ENCODE measurements around the gene NPHP4.
"Not testable (repeated sequence)": the region's sequence is repeated elsewhere in the genome, so short reads cannot be mapped to it uniquely, and the experiment has no call there.

Gene NPHP4

DNA sequence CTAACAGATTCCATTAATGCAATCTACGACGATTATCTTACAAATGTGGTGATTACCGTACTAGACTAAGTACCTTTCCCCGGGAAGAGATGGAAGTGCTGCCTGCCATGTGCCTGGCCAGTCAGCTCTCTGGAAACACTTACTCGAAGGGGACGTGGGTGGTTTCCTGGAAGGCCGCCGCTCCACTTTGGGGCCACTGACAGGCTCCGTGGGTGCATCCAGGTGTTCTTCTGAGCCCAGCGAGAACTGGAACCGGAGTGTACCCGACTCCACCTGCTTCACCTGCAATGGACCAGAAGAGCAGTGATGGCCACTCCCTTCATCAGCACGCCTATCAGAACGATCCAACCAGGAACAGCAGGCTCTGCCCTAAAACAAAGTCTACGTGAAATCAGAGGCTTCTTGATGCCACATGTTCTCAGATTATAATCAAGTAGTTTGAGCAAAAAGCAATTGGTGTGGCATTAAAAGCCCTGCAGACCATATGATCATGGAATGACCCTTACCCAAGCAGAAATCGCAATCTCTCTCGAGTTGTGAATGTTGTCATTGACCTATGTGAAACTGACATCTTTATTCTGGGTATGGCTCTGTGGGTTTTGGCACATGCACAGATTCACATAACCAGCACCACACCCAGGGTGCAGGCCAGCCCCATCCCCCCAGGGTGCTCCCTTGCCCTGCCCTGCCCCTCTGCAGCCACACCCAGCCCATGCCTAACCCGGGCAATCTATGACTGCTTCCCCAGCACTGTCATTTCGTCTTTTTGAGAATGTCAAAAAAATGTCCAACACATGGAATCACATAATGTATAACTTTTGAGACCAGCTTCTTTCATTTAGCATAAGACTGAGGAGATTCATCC, 64.5 kb downstream of the NPHP4 start:
- no peak overlapping the region for H2BK15ac ChIP-seq (replicated peaks; ENCODE audit: low read depth)
- no peak overlapping the region for H2BK120ac ChIP-seq (ENCODE audit: low read depth, low read length)
- no peak overlapping the region for H3K4me2 ChIP-seq (ENCODE audit: low read length)
- H3K27me3 ChIP-seq (ENCODE audit: insufficient read depth, low read length, poor library complexity): no peaks in the 10 kb centered on the region
- no peak overlapping the region for H3K27ac ChIP-seq (ENCODE audit: low read depth, low read length)
- H3K23ac ChIP-seq (ENCODE audit: low read length): no peak overlapping the region
- WGBS (ENCODE audit: extremely low coverage, insufficient coverage, low lambda C conversion rate): no CpG with 5 or more reads among the region's 19 CpGs
- no peaks in the 10 kb centered on the region for H3K36me3 ChIP-seq (ENCODE audit: control insufficient read depth, insufficient read depth, low read length)
- no peak overlapping the region for H4K5ac ChIP-seq (ENCODE audit: low read length)
- no peaks in the 10 kb centered on the region for H3K79me1 ChIP-seq (ENCODE audit: low read length)
- H2BK5ac ChIP-seq (ENCODE audit: low read length): no peak overlapping the region
- no peak overlapping the region for H2AK5ac ChIP-seq (ENCODE audit: low read length)
- H3K4ac ChIP-seq (ENCODE audit: low read depth, low read length): no peak overlapping the region
- no peak overlapping the region for H3K18ac ChIP-seq (ENCODE audit: low read length)
- no peak overlapping the region for H3K56ac ChIP-seq (ENCODE audit: low read length)
- no peaks in the 10 kb centered on the region for H3K4me1 ChIP-seq (ENCODE audit: control insufficient read depth, low read depth, low read length)
- H3K79me2 ChIP-seq (ENCODE audit: control insufficient read depth, insufficient read depth, low read length): no peaks in the 10 kb centered on the region
- DNase-seq: no peak
- no peak overlapping the region for H3K4me3 ChIP-seq (ENCODE audit: low read length)
- H3K9ac ChIP-seq (ENCODE audit: low read length): no peak overlapping the region
- H4K8ac ChIP-seq (ENCODE audit: low read depth, low read length): no peak overlapping the region

DNA sequence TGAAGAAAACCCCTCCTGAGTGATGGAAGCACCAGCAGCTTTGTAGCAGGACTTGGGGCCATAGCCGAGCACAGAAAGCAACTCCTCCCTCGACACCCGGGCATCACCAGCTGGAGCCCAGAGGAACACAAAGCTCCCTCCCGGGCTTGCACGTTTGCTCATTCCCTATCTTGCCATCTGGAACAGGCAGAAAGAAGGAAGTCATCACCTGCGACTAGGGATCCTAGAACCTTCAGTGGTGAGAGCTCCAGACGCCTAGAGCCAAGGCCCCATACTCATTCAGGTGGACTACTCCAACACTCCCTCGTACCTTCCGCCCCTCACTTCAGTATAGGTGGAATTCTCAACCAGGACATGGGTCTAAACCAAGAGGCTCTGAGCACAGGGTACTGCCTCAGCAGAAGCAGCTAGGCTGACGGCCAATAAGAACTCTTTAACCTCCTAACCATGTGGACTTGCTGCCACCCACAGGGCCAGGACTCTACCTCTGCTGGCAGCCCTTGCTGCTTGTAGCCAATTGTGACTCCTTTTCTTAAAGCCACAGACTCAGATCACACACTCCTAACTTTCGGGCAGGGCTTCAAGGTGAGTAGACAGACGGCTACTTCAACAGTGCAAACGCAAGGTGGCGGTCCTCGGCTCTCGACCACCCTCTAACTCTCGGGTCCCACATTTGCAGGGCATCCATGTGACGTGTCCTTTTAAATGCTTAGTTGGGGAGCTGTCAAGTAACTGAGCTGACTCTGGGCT, 65.4 kb downstream of the NPHP4 start:
- Histone ChIP-seq H3K18ac (ENCODE audit: low read length) (no peak overlapping the region), H3K23ac (ENCODE audit: low read length) (no peak overlapping the region), H2AK5ac (ENCODE audit: low read length) (no peak overlapping the region), H3K9ac (ENCODE audit: low read length) (no peak overlapping the region), H3K27ac (ENCODE audit: low read depth, low read length) (no peak overlapping the region), H4K8ac (ENCODE audit: low read depth, low read length) (no peak overlapping the region), H3K56ac (ENCODE audit: low read length) (no peak overlapping the region), H2BK120ac (ENCODE audit: low read depth, low read length) (no peak overlapping the region), H3K4ac (ENCODE audit: low read depth, low read length) (no peak overlapping the region), H3K4me2 (ENCODE audit: low read length) (no peak overlapping the region), H3K27me3 (ENCODE audit: insufficient read depth, low read length, poor library complexity) (no peaks in the 10 kb centered on the region), H3K36me3 (ENCODE audit: control insufficient read depth, insufficient read depth, low read length) (no peaks in the 10 kb centered on the region), H3K4me3 (ENCODE audit: low read length) (no peak overlapping the region), H4K5ac (ENCODE audit: low read length) (no peak overlapping the region), H3K79me1 (ENCODE audit: low read length) (no peaks in the 10 kb centered on the region), H3K4me1 (ENCODE audit: control insufficient read depth, low read depth, low read length) (no peaks in the 10 kb centered on the region), H2BK5ac (ENCODE audit: low read length) (no peak overlapping the region), H3K79me2 (ENCODE audit: control insufficient read depth, insufficient read depth, low read length) (no peaks in the 10 kb centered on the region), H2BK15ac (replicated peaks; ENCODE audit: low read depth) (no peak overlapping the region)
- WGBS (ENCODE audit: extremely low coverage, insufficient coverage, low lambda C conversion rate): no CpG with 5 or more reads among the region's 18 CpGs
- peak; percentile 18 for DNase-seq

DNA sequence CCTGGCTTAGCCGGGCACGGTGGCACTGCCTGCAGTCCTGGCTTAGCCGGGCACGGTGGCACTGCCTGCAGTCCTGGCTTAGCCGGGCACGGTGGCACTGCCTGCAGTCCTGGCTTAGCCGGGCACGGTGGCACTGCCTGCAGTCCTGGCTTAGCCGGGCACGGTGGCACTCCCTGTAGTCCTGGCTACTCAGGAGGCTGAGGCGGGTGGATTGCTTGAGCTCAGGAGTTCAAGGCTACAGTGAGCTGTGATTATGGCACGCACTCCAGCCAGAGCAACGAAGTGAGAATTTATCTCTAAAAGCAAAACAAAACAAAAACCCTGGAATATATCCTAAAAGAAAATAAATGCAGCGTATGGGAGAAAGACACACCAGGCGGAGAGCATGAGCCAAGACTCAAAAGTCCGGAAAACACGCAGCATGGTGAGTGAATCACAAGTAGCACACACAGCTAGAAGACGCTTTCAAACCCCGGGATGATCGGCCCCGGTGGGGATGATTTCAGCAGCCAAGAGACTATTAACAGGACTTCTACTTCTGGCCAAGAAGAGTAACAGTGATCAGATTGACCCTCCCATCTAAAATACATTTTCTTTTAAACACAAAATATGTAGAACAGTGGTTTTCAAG, 69.4 kb downstream of the NPHP4 start:
- H3K27me3 ChIP-seq (ENCODE audit: insufficient read depth, low read length, poor library complexity); H3K4ac ChIP-seq (ENCODE audit: low read depth, low read length); H2BK5ac ChIP-seq (ENCODE audit: low read length); H3K79me2 ChIP-seq (ENCODE audit: control insufficient read depth, insufficient read depth, low read length); H3K4me1 ChIP-seq (ENCODE audit: control insufficient read depth, low read depth, low read length); DNase-seq; H3K23ac ChIP-seq (ENCODE audit: low read length); H2BK15ac ChIP-seq (replicated peaks; ENCODE audit: low read depth); H3K56ac ChIP-seq (ENCODE audit: low read length); H3K36me3 ChIP-seq (ENCODE audit: control insufficient read depth, insufficient read depth, low read length); H4K5ac ChIP-seq (ENCODE audit: low read length); H3K4me2 ChIP-seq (ENCODE audit: low read length); H3K79me1 ChIP-seq (ENCODE audit: low read length); H4K8ac ChIP-seq (ENCODE audit: low read depth, low read length); H3K4me3 ChIP-seq (ENCODE audit: low read length); H3K18ac ChIP-seq (ENCODE audit: low read length); H3K27ac ChIP-seq (ENCODE audit: low read depth, low read length); H2BK120ac ChIP-seq (ENCODE audit: low read depth, low read length); H3K9ac ChIP-seq (ENCODE audit: low read length); H2AK5ac ChIP-seq (ENCODE audit: low read length): not testable (repeated sequence)
- WGBS (ENCODE audit: extremely low coverage, insufficient coverage, low lambda C conversion rate): no CpG with 5 or more reads among the region's 21 CpGs

DNA sequence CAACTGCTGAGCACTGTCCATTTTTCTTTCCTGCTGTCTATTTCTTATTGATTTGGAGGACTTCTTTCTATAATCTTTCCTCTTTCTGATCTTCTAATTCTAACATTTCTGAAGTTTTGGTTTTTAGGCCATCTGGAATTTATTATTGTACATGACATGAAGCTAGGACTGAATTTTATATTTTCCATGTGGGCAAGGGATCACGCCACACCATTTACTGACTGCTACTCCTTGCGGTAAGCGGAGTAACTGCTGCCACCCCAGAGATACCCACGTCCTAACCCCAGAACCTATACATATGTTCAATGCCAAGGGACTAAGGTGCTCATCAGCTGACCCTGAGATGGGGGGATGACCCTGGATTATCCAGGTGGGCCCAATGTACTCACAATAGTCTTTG, 70.6 kb downstream of the NPHP4 start:
- Histone ChIP-seq H2AK5ac (ENCODE audit: low read length) (no peak overlapping the region), H3K9ac (ENCODE audit: low read length) (no peak overlapping the region), H3K4ac (ENCODE audit: low read depth, low read length) (no peak overlapping the region), H2BK15ac (replicated peaks; ENCODE audit: low read depth) (no peak overlapping the region), H3K27me3 (ENCODE audit: insufficient read depth, low read length, poor library complexity) (no peaks in the 10 kb centered on the region), H3K4me1 (ENCODE audit: control insufficient read depth, low read depth, low read length) (no peaks in the 10 kb centered on the region), H4K8ac (ENCODE audit: low read depth, low read length) (no peak overlapping the region), H3K56ac (ENCODE audit: low read length) (no peak overlapping the region), H3K79me2 (ENCODE audit: control insufficient read depth, insufficient read depth, low read length) (no peaks in the 10 kb centered on the region), H3K4me2 (ENCODE audit: low read length) (no peak overlapping the region), H4K5ac (ENCODE audit: low read length) (no peak overlapping the region), H3K18ac (ENCODE audit: low read length) (no peak overlapping the region), H3K36me3 (ENCODE audit: control insufficient read depth, insufficient read depth, low read length) (no peaks in the 10 kb centered on the region), H2BK5ac (ENCODE audit: low read length) (no peak overlapping the region), H3K79me1 (ENCODE audit: low read length) (no peaks in the 10 kb centered on the region), H2BK120ac (ENCODE audit: low read depth, low read length) (no peak overlapping the region), H3K4me3 (ENCODE audit: low read length) (no peak overlapping the region), H3K27ac (ENCODE audit: low read depth, low read length) (no peak overlapping the region), H3K23ac (ENCODE audit: low read length) (no peak overlapping the region)
- DNase-seq: no peak
- no CpG with 5 or more reads among the region's 4 CpGs for WGBS (ENCODE audit: extremely low coverage, insufficient coverage, low lambda C conversion rate)

DNA sequence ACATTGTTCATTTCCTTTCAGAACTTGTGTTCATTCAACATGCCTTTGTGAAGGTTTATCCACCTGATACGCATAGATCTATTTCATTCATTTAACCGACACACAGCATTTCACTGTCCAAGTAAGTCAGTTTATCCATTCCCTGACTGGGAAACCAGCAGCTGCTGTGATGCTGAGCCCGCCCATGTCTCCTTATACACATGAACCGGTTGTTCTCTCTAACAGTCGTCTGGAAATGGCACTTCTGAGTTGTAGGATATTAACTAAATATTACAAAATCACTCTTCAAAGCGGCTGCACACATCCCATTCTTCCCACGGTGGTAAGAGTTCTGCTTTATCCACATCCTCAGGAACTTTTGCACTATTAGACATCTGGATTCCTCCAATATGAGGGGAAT, 71.1 kb downstream of the NPHP4 start:
- no peak overlapping the region for H3K23ac ChIP-seq (ENCODE audit: low read length)
- H3K4me3 ChIP-seq (ENCODE audit: low read length): no peak overlapping the region
- WGBS (ENCODE audit: extremely low coverage, insufficient coverage, low lambda C conversion rate): no CpG with 5 or more reads among the region's 7 CpGs

More for the DNA sequence above, 71.1 kb downstream of the NPHP4 start:
- Histone ChIP-seq H3K4me1 (ENCODE audit: control insufficient read depth, low read depth, low read length) (no peaks in the 10 kb centered on the region), H3K56ac (ENCODE audit: low read length) (no peak overlapping the region), H3K79me1 (ENCODE audit: low read length) (no peaks in the 10 kb centered on the region), H3K9ac (ENCODE audit: low read length) (no peak overlapping the region), H3K18ac (ENCODE audit: low read length) (no peak overlapping the region), H3K27ac (ENCODE audit: low read depth, low read length) (no peak overlapping the region), H4K5ac (ENCODE audit: low read length) (no peak overlapping the region), H3K4ac (ENCODE audit: low read depth, low read length) (no peak overlapping the region), H3K4me2 (ENCODE audit: low read length) (no peak overlapping the region), H2BK5ac (ENCODE audit: low read length) (no peak overlapping the region), H2BK120ac (ENCODE audit: low read depth, low read length) (no peak overlapping the region), H4K8ac (ENCODE audit: low read depth, low read length) (no peak overlapping the region), H3K36me3 (ENCODE audit: control insufficient read depth, insufficient read depth, low read length) (no peaks in the 10 kb centered on the region), H3K79me2 (ENCODE audit: control insufficient read depth, insufficient read depth, low read length) (no peaks in the 10 kb centered on the region), H2BK15ac (replicated peaks; ENCODE audit: low read depth) (no peak overlapping the region), H2AK5ac (ENCODE audit: low read length) (no peak overlapping the region), H3K27me3 (ENCODE audit: insufficient read depth, low read length, poor library complexity) (no peaks in the 10 kb centered on the region)
- DNase-seq: no peak
